Calu3 (cell line): ENCODE data around the gene PCNT. TPM values are rescaled to one million over a fixed set of nuclear protein-coding genes. Genes with fewer than 3 reads are reported as not detected.

Experiments
- BruUV-seq: library from RNA; stranded (reverse); fragments of 400-500 nt; replicated peaks from 2 replicates; lab custom pipeline; 2021; lab: Mats Ljungman, UMichigan
- CTCF ChIA-PET: fragments of 300-600 bp; sonication (Branson Sonifier 250); formaldehyde crosslinking; loops from one replicate; lab custom pipeline; 2022; ENCODE audit warnings: antibody characterized with exemption; lab: Charles Lee
- DNase-seq: peaks from one replicate; pipeline ENCODE4 v3.0.0; 2022
- H3K27ac Mint-ChIP-seq: one replicate; pipeline ENCODE4 v1.8.0; 2022; ENCODE audit warnings: mixed read lengths; ENCODE audit not compliant: unreplicated experiment
- H3K27me3 Mint-ChIP-seq: one replicate; pipeline ENCODE4 v1.8.0; 2022; ENCODE audit warnings: mixed read lengths; ENCODE audit not compliant: unreplicated experiment
- H3K36me3 Mint-ChIP-seq: one replicate; pipeline ENCODE4 v1.8.0; 2022; ENCODE audit warnings: mild to moderate bottlenecking, moderate library complexity, mixed read lengths; ENCODE audit not compliant: insufficient read depth, unreplicated experiment
- H3K4me1 Mint-ChIP-seq: one replicate; pipeline ENCODE4 v1.8.0; 2022; ENCODE audit warnings: mild to moderate bottlenecking, low read depth, mixed read lengths; ENCODE audit not compliant: unreplicated experiment
- H3K4me3 Mint-ChIP-seq: one replicate; pipeline ENCODE4 v1.8.0; 2022; ENCODE audit warnings: mild to moderate bottlenecking, low read depth, moderate library complexity, mixed read lengths; ENCODE audit not compliant: unreplicated experiment
- H3K9me3 Mint-ChIP-seq: one replicate; pipeline ENCODE4 v1.8.0; 2022; ENCODE audit warnings: low read depth, mixed read lengths; ENCODE audit not compliant: unreplicated experiment
- intact Hi-C: fragments of 100-400 bp; cut with micrococcal nuclease; formaldehyde crosslinking; loops from one replicate; pipeline ENCODE4 v1.10.0; 2022; ENCODE audit not compliant: unreplicated experiment
- total RNA-seq: library from RNA; stranded (reverse); gene quantifications from 2 replicates; pipeline ENCODE4 v1.2.3, GENCODE V29; 2022
- TF ChIP-seq, protein P1 (sequence below): fragments of 200-600 bp; IDR thresholded peaks from one replicate; pipeline ENCODE4 v1.8.0; 2022; ENCODE audit warnings: antibody characterized with exemption; ENCODE audit not compliant: unreplicated experiment

The PCNT gene
- total RNA-seq, 1 experiment from 2014 or later = 32.2 TPM

DNA sequence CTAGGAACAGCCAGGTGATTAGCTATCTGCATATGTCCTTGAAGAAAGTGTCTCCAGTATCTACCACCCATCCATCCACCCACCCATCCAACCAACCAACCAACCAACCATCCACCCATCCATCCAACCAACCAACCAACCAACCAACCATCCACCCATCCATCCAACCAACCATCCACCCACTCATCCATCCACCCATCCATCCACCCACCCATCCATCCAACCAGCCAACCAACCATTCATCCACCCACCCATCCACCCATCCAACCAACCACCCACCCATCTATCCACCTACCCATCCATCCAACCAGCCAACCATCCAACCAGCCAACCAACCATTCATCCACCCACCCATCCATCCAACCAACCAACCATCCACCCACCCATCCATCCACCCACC lies 12.4 kb upstream of the PCNT start:
- no peak for DNase-seq
- Mint-ChIP-seq H3K27me3 (no peaks in the 10 kb centered on the region), H3K9me3 (no peaks in the 10 kb centered on the region), H3K36me3 (peaks cover 18% of the 10 kb centered on the region), H3K4me3 (no peak overlapping the region), H3K27ac (no peak overlapping the region), H3K4me1 (no peaks in the 10 kb centered on the region)
- CTCF ChIA-PET = no interaction called here
- intact Hi-C loops = no loop called here
- BruUV-seq = no TSS peak
- TF ChIP-seq, protein P1, sequence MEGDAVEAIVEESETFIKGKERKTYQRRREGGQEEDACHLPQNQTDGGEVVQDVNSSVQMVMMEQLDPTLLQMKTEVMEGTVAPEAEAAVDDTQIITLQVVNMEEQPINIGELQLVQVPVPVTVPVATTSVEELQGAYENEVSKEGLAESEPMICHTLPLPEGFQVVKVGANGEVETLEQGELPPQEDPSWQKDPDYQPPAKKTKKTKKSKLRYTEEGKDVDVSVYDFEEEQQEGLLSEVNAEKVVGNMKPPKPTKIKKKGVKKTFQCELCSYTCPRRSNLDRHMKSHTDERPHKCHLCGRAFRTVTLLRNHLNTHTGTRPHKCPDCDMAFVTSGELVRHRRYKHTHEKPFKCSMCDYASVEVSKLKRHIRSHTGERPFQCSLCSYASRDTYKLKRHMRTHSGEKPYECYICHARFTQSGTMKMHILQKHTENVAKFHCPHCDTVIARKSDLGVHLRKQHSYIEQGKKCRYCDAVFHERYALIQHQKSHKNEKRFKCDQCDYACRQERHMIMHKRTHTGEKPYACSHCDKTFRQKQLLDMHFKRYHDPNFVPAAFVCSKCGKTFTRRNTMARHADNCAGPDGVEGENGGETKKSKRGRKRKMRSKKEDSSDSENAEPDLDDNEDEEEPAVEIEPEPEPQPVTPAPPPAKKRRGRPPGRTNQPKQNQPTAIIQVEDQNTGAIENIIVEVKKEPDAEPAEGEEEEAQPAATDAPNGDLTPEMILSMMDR = no peak

DNA sequence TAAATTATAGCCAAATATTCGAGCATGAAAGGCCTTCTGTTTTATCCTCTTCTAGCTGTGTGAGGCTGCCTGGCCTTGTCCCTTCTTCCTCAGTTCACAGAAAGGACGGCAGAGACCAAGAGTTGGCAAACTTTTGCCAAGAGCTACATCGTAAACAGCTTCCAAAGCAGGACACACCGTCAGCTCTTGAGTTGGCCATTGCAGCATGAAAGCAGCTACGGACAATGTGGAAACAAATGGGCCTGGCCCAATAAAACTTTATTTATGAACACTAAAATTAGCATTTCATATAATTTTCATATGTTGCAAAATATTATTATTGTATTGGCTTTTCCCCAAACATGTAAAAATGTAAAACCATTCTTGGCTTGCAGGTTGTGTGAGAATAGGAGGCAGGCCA lies 11.0 kb upstream of the PCNT start:
- Mint-ChIP-seq H3K27ac (no peak overlapping the region), H3K4me3 (no peak overlapping the region), H3K27me3 (no peaks in the 10 kb centered on the region), H3K4me1 (no peaks in the 10 kb centered on the region), H3K9me3 (no peaks in the 10 kb centered on the region), H3K36me3 (peaks cover 16% of the 10 kb centered on the region)
- intact Hi-C loops = no loop called here
- TF ChIP-seq, protein P1 = no peak
- CTCF ChIA-PET = no interaction called here
- BruUV-seq = no TSS peak
- no peak for DNase-seq

DNA sequence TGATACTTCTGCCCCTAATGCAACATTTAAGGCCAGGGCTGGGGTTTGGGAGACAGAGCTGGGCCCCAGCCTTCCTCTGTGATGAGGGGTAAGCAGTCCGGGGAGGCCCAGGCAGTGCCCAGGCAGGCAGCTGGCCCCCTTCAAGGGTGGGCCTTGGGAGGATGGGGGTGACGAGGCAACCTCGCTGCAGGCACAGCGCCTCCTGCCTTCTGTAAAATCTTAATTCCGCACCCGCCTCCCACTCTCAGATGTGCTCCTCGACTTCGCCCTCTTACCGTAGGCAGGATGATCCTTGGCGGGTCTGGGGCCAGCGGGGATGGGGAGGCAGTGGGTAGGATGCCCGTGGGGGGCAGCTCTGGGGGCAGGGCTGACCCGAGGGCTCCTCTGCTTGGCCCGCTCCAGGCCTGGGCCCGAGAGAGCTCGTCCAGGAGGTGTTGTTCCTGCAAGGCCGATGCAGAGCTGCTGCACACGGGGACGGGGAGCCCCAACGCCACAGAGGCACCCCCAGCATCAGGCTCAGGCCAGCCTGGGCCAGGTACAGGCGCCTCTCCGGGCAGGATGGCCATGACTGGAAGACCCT lies 9.4 kb upstream of the PCNT start:
- Mint-ChIP-seq H3K4me1 (no peaks in the 10 kb centered on the region), H3K27me3 (no peaks in the 10 kb centered on the region), H3K27ac (no peak overlapping the region), H3K36me3 (peaks cover 9% of the 10 kb centered on the region), H3K9me3 (no peaks in the 10 kb centered on the region), H3K4me3 (no peak overlapping the region)
- TF ChIP-seq, protein P1 = no peak
- no peak for DNase-seq
- no TSS peak for BruUV-seq
- intact Hi-C loops = no loop called here
- CTCF ChIA-PET = no interaction called here

DNA sequence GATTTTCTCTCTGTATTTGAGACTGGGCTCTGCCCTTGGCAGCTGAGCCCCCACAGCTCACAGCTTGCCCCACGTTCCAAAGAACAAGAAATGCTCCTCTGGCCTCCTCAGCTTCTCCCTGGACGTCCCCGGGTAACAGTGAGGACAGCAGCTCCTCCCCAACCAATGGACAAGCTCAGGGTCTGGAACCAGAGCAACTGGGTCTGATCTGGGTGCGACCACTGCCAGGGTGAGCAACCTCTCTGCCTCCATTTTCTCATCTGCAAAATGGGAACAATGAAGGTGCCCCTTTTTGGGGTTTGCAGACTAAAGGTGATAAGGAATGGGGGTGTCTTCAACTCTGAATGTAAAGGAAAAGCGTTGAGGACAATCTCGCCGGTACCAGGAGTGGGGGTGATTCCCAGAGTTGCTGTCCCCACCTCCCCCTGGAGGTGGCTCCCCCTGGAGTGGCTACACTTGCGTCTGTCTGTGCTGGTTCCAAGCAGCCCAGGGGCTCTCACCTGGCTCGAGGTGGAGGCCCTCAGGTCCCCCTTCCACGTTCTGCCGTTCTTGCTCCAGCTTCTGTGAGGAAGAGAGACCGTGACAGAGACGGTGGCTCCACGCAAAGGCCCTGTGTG lies 7.1 kb upstream of the PCNT start:
- intact Hi-C loops = no loop called here
- no peak for DNase-seq
- CTCF ChIA-PET = no interaction called here
- BruUV-seq = no TSS peak
- H3K9me3 Mint-ChIP-seq = no peaks in the 10 kb centered on the region
- TF ChIP-seq, protein P1 = no peak
- H3K27ac Mint-ChIP-seq = no peak overlapping the region
- peaks cover 14% of the 10 kb centered on the region for H3K36me3 Mint-ChIP-seq
- H3K4me1 Mint-ChIP-seq = peaks cover 8% of the 10 kb centered on the region
- H3K27me3 Mint-ChIP-seq = no peaks in the 10 kb centered on the region
- H3K4me3 Mint-ChIP-seq = no peak overlapping the region
